Melanocyte of skin (primary cell): ENCODE measurements around the gene SLMAP. TPM values are rescaled to one million over a fixed set of nuclear protein-coding genes. Genes with fewer than 3 reads are reported as not detected.

Experiments
- total RNA-seq, 2 donors: library from RNA; depleted of rRNA; stranded (reverse); fragments of >200 nt; gene quantifications; 2 replicates each; pipeline ENCODE4 v1.2.3, GENCODE V29; 2012

The SLMAP gene, protein sequence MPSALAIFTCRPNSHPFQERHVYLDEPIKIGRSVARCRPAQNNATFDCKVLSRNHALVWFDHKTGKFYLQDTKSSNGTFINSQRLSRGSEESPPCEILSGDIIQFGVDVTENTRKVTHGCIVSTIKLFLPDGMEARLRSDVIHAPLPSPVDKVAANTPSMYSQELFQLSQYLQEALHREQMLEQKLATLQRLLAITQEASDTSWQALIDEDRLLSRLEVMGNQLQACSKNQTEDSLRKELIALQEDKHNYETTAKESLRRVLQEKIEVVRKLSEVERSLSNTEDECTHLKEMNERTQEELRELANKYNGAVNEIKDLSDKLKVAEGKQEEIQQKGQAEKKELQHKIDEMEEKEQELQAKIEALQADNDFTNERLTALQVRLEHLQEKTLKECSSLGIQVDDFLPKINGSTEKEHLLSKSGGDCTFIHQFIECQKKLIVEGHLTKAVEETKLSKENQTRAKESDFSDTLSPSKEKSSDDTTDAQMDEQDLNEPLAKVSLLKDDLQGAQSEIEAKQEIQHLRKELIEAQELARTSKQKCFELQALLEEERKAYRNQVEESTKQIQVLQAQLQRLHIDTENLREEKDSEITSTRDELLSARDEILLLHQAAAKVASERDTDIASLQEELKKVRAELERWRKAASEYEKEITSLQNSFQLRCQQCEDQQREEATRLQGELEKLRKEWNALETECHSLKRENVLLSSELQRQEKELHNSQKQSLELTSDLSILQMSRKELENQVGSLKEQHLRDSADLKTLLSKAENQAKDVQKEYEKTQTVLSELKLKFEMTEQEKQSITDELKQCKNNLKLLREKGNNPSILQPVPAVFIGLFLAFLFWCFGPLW
- total RNA-seq, result 10 to 100 TPM; 37.9 to 41.6 TPM

DNA sequence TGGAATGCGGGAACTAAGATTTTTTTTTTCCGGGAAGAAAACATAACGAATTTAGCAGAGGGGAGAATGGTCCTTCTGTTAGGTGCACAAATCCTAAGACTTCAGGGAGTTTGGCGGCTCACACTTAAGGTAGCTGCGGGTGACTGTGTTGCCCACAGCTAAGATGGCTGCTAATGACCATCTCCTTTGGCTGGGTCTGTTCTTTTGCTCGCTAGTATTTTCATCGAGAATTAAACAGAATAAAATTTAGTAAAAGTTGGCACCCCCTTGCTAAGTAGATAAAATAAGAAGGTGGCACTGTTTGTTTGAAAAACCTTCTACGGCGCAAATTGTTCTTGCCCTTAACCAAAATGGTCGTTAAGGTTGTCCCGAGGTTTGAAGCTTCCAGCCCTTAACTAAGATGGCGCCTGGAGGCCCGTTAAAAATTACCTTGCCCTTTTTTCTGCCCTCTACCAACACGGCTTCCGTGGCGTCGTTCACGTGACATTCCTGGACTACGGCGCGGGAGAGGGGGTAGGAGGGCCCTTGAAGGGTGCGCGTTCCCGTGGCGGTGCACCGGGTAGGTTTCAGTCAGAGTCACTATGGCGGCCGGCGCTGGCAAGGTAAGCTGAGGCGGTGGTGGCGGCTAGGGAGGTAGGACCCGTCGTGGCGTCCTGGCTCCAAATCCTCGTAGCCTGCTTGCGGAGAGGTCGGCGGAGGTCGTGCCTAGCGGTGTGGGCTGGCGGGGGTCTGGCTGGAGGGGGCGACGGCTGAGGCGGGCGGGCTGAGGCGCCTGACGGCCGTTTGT is at the start of gene SLMAP:
Gene SLMAP (plus strand): TSS at position 569 of the 787 bp plus-strand sequence. CDS start 1,343 bp downstream, outside the sequence.

Other genes starting within 250 kb of the SLMAP start
- gene DNAH12, start 212.0 kb upstream of the SLMAP start, total RNA-seq, result under 1 TPM; under 0.01 TPM
- 10 to 100 TPM; 30.3 to 31.0 TPM for gene PDE12, start 200.0 kb upstream of the SLMAP start, total RNA-seq
- 100 to 1,000 TPM; 111 to 148 TPM for gene ARF4, start 159.0 kb upstream of the SLMAP start, total RNA-seq
- 10 to 100 TPM; 28.2 to 37.0 TPM for gene DENND6A, start 63.2 kb upstream of the SLMAP start, total RNA-seq